ENCODE measurements around the gene FHOD3.
"Not testable (repeated sequence)": the region's sequence is repeated elsewhere in the genome, so short reads cannot be mapped to it uniquely, and the experiment has no call there.

The FHOD3 gene

GRCh38 chr18:36530676-36531405 is 233.3 kb downstream of the FHOD3 start:
- DNase-seq = no peak

DNA sequence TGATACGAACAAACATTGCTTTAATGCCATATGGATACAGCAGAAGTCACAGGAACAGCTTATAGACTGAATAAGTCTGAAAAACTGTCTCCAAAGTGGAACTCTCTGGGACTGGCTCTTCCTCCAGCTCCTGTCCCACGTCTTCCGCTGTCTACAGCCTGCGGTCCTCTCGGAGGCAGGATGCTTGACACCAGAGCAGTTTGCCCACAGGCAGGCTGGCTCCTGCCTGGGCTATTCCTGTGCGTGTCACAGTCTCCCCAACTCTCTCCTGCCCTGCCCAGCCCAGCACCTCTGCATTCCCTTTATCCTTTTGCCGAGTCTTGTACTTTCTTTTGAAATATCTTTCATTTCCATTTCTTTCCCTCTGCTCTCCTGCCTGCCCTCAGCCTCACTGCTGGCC is 234.1 kb downstream of the FHOD3 start:
- no peak for DNase-seq

DNA sequence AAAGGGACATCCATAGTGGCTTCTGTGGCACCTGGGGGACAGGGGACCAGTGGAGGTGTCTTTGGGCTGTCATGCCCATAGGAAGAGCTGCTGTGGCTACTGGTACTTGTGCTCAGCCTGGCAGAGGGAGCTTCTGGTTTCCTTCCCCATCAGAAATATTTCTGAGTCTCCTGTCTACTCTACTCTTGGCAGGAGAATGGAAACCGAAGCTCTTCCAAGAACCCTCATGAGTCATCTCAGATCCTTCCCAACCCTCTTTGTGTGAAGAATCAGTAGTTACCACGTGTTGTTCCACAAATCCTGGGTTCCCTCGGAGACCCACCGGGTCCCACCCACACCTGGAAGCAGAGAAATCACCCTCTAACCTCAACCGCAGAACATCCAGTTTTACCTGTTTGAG is 234.9 kb downstream of the FHOD3 start:
- no peak for DNase-seq

- DNase-seq = no peak
Observed at GRCh38 chr18:36532815-36533214, 235.3 kb downstream of the FHOD3 start.

DNA sequence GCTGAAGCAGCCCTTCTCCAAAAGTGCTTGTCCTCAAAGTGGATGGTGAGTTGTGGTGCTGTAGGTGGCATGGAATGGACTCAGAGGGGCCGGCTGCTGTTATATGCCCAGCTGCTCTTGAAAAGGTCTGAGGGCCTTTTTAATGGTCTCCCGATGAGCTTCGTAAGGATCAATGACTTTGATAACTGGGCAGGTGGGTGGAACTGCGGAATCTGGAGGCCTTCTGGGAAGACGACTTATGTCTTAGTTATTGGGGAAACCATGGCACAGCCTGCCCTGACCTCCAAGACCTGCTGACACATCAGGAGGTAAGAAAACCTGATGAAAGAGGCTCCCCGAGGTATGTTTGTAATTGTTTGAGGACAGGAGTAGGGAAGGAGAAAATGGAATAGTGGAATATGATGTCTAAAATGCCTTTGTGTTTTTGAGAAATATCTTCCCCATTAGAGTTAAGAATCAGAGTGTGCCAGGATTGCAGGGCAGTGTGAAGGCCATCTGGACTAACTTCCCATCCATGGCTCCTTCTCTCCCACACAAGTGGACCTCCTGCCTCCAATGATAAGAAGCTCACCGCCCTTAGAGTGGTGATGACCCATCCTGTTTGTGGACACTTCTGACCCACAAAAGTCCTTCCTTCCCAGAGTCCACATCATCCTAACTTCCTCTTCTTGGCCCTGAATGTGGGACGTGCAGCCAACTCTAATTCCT is 236.1 kb downstream of the FHOD3 start:
- no peak for DNase-seq

DNA sequence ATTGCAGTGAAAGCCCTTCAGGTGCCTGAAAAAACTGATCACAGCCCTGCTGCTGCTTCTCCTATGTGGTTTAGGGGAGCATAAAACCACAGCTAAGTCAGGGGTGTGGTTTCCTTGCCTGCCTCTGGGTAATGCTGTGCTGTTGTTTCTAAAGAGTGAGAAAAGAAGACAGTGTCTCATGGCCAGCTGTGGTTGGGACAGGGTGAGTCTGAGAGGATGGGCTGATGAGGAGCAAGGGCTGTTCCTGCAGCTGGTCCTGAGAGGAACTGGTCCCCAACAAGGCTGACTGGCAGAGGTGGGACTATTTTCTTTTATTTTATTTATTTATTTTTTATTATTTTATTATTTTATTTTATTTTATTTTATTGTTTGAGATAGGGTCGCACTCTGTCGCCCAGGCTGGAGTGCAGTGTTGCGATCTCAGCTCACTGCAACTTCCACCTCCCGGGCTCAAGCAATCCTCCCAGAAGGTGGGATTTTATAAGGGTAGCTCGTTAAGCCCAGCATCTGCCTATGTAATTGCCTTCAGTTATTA is 236.7 kb downstream of the FHOD3 start:
- DNase-seq = peak; percentile 53

DNA sequence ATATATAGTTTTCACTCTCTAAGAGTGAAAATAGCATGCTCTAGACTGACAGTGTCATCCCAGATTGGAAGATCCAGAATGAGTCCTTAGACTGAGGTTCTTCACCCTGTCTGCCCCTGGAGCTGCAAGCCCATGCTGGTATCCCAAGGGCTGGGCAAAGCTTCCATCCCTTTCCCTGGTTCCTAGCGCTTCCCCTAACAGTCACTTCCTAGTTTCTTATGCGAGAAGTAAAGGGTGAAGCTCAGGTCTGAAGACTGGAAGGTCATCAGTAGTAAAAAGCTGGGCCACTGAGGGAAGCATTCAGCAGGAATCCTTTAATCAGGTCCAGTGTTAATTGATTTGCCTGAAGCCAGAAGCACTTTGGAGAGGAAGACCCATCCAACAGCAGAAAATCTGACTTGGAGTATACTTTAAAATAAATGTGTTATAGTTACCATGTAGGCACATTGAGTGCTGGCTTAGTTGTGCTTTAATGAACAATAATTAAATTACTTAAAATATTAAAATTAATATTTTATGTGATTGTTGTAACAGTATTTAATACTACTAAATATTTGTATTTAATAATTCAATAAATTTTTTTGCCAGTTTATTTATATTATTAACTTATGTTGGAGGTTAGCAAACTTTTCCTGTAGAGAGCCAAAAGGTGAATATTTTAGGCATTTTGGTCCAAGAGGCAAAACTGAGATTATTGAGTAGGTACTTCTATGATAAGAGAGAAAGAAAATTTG is 237.9 kb downstream of the FHOD3 start:
- DNase-seq = no peak

- DNase-seq = no peak
Observed at GRCh38 chr18:36536426-36536825, 238.9 kb downstream of the FHOD3 start.

- no peak for DNase-seq
Observed at GRCh38 chr18:36537289-36537688, 239.8 kb downstream of the FHOD3 start.

DNA sequence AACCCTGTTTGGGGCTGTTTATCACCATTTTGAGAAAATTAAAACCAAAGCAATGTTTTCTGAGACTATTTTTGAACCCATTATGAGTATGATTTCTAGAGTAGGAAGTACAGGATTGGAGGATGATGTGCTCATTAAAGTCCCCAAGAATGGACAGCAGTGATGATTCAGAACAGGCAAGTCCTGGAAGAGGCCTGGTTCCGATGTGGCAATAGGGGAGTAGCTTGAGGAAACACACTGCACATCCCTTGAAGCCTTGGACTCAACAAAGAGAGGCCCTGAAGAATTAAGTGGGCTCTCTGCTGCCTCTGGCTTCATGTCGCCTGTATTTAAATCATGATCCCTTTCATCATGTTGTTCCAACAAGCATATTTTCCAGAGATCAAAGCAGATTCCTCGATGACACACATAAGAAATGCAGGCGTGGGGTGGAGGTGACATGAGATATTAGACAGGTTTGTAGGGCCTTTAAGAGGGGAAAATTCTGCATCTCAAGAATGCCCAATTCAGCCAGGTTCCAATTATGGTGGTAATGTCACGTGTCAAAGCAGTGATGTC is 242.2 kb downstream of the FHOD3 start:
- no peak for DNase-seq

- DNase-seq = no peak
Observed at GRCh38 chr18:36543030-36543429, 245.5 kb downstream of the FHOD3 start.

GRCh38 chr18:36543991-36544725 is 246.6 kb downstream of the FHOD3 start:
- DNase-seq = no peak

DNA sequence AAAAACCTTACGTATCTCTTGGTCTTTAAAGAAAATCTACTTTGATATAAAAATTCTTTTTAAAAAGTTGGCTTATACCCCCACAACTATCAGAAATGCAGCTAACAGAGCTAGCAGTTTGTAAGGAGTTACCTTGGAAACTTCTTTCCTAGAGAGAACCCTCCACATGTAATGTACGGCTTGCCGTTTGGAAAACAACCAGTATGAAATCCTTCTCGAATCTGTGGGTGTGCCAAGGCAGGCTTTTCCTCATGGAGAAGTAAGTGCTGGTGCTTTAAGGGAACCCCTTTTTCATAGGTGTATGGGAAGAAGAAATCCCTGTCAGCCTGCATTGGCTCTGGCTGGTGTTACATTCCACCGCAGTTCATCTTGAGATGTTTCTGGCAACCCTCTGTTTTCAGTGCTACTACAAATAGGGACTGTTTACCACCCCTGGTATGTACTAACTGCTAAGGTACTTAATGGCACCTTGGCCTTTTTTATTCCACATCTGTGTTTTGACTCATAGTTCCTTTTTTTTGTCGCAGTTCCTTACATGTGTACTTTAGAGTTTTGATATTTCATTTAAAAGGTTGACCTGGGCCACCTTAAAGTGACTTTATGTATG is 248.4 kb downstream of the FHOD3 start:
- no peak for DNase-seq

- DNase-seq = no peak
Observed at GRCh38 chr18:36546876-36547275, 249.4 kb downstream of the FHOD3 start.

DNA sequence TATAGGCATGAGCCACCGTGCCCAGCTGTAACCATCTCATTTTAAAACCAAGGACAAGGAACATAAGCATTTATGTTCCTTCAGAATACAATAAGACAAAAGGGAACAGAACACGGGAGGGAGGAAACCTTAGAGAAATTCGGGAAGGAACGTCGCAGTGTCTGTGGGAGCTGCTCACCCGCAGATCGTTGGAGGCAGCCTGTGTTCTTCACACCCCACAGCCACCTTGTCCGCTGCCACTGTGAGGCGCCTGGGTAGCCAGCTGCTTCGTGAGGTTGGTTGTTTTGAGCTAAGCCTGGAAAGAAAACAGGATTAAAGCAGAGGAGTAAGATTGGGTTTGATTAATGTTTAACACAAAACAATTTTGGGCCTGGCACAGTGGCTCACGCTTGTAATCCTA is 250.0 kb downstream of the FHOD3 start:
- no peak for DNase-seq

GRCh38 chr18:36551274-36551673 is 253.8 kb downstream of the FHOD3 start:
- not testable (repeated sequence) for DNase-seq

DNA sequence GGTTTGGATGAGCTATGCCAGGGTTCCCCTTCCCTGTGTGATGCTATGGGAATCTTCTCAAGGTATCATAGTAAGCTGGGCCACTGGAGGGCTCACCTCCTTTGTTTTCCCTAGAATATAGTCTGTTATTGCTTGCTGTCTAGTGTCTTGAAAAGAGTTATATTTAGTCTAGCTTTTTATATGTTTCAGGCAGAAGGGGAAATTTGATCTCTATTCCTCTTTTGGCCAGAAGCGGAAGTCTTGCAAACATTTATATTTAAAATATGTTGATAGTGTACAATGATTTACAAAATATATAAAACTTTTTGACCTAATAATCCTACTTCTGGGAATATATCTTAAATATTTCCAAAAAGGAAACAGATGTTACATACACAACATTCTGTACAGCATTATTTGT is 260.7 kb downstream of the FHOD3 start:
- DNase-seq = no peak

DNA sequence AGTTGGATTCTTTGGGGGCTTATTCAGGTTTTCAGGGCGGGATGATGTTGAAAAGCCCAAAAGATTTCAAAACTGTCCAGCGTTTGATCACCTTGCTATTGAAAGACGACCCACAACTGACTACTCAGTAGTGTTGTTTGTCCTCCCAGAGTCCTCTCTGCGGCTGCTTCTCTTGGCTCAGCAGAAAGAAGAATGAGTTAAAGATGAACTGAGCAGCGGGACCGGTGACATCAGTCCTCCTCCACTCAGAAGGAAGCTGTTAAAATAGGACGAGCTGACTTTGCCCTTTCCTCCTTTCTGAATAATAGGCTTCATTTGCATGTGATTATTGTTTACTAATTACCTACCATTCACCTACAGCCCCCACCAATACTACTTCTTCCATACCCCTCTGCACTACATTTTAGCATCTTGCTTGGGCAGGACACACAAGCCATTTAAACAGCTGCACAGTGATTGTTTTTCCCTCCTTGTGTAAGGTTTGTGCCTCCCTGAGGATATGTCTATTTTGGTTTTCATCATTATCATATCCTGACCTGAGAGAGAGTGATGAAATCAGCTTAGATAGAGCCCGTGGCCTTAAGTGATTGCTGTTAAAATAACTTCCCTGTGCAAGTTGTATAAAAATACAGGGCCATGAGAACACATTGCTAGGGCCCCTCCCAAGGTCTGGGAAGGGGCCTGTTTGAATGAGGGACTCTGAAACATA is 261.8 kb downstream of the FHOD3 start:
- DNase-seq = no peak

DNA sequence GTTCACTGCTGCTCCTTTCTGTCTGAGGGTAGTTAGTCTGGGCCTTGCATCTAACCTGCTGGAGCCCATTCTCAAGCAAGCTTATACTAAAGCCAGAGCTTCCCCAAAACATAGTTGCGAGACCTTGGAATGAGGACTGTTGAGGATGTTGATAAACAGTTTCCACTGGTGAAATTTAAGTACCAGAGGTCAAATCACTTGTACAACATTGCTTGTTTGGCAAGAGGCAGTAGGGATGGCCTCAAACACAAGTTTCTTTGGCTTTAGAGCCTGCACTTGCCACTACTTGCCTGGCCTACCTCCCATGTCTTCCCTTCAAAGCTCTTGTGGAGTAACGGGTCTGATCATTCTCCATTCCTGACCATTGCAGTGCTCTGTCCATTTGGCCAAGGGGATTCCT is 262.7 kb downstream of the FHOD3 start:
- no peak for DNase-seq

DNA sequence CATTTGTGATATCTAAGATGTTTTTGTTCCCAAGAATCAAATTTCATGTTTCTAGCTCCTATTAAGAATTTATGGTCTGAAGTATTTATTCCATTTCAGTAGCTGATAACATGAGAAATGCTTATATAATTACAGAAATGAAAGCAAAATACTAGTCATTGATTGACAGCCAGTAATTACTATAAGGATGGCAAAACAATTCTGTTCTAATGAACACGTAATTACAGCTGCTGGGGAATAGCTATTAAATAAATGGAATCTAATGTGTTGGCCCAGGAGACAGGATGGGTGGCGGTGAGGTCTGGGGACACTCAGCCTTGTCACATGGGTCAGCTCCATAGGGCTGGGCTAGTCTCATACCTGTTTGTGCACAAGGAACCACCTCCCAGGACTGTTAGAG is 263.5 kb downstream of the FHOD3 start:
- DNase-seq = no peak

DNA sequence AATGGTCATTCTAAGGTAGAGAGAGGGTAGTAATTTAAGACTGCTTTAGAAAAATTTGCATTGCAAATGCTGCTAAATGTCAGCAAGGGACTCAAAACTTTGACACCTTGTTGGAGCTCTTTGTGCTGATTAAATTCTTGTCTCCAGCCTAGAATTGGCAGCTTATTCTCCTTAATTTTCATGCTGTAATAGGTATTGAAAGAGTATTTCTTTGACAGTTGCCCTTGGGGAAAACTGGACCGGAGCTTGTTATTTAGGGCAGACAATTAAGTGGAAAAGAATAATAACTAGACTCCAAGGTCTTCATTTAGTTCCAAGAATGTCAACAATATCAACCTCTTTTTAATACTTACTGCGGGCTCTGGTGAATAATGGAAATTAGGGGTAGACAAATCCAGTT is 267.3 kb downstream of the FHOD3 start:
- DNase-seq = no peak

DNA sequence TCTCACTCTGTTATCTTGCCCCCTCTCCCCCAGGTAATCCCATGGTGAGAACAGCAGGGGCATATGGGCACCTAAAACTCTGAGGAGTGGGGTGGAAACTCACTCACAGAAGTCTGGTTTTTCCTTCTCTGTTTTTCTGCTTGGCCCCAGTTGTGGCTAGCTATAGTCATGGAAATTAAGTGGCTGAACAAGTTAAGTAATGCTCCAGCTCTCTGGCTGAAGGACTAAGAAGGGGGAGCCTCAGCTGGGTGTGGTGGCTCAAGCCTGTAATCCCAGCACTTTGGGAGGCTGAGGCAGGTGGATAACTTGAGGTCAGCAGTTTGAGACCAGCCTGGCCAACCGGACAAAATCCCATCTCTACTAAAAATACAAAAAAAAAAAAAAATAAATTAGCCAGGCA is 270.3 kb downstream of the FHOD3 start:
- no peak for DNase-seq

Measured in hematopoietic multipotent progenitor cell treated with erythropoietin and hydrocortisone succinate and interleukin-3 and kit ligand, for 4 days (in vitro differentiated cells).